GM10266 (cell line): Measurements from ENCODE around the gene DSCAML1.

ENCODE experiments used
- DNase-seq: peaks from one replicate; pipeline ENCODE4 v3.0.0; 2012; ENCODE audit errors: extremely low spot score
- CTCF ChIP-seq: IDR thresholded peaks from 2 replicates; pipeline ENCODE4 v1.5.1; 2012; ENCODE audit warnings: mild to moderate bottlenecking, low read depth; ENCODE audit not compliant: control insufficient read depth, insufficient read depth; ENCODE audit errors: missing control alignments

The DSCAML1 gene

GRCh38 chr11:117725048-117725734 is 71.8 kb downstream of the DSCAML1 start:
- no peak for DNase-seq
- no peak for TF ChIP-seq CTCF

GRCh38 chr11:117724621-117725020 is 72.4 kb downstream of the DSCAML1 start:
- TF ChIP-seq CTCF: no peak
- DNase-seq: no peak

- TF ChIP-seq CTCF: no peak
- no peak for DNase-seq
Measured at GRCh38 chr11:117724104-117724503, 72.9 kb downstream of the DSCAML1 start.

- no peak for DNase-seq
- TF ChIP-seq CTCF: no peak
Measured at GRCh38 chr11:117723277-117724024, 73.6 kb downstream of the DSCAML1 start.

GRCh38 chr11:117722082-117722481 is 74.9 kb downstream of the DSCAML1 start:
- DNase-seq: no peak
- no peak for TF ChIP-seq CTCF

GRCh38 chr11:117720061-117720511 is 76.9 kb downstream of the DSCAML1 start:
- no peak for TF ChIP-seq CTCF
- DNase-seq: no peak

- no peak for TF ChIP-seq CTCF
- no peak for DNase-seq
Measured at GRCh38 chr11:117719480-117719879, 77.5 kb downstream of the DSCAML1 start.
